Fibroblast of pulmonary artery (primary cell): ENCODE results near the gene NISCH.
"Not testable (repeated sequence)": the region's sequence is repeated elsewhere in the genome, so short reads cannot be mapped to it uniquely, and the experiment has no call there.

ENCODE experiments used
- DNase-seq: peaks from one replicate; pipeline ENCODE4 v3.0.0-alpha.2; 2010; ENCODE audit warnings: low read depth
- H3K4me3 ChIP-seq: replicated peaks from 2 replicates; pipeline ENCODE4 v1.5.1; 2011; ENCODE audit warnings: low read depth, mild to moderate bottlenecking, control low read depth, low read length, moderate library complexity
- CTCF ChIP-seq: IDR thresholded peaks from 2 replicates; pipeline ENCODE4 v1.5.1; 2011; ENCODE audit warnings: mild to moderate bottlenecking, control low read depth, low read length, inconsistent platforms; ENCODE audit errors: missing control alignments

Gene NISCH

DNA sequence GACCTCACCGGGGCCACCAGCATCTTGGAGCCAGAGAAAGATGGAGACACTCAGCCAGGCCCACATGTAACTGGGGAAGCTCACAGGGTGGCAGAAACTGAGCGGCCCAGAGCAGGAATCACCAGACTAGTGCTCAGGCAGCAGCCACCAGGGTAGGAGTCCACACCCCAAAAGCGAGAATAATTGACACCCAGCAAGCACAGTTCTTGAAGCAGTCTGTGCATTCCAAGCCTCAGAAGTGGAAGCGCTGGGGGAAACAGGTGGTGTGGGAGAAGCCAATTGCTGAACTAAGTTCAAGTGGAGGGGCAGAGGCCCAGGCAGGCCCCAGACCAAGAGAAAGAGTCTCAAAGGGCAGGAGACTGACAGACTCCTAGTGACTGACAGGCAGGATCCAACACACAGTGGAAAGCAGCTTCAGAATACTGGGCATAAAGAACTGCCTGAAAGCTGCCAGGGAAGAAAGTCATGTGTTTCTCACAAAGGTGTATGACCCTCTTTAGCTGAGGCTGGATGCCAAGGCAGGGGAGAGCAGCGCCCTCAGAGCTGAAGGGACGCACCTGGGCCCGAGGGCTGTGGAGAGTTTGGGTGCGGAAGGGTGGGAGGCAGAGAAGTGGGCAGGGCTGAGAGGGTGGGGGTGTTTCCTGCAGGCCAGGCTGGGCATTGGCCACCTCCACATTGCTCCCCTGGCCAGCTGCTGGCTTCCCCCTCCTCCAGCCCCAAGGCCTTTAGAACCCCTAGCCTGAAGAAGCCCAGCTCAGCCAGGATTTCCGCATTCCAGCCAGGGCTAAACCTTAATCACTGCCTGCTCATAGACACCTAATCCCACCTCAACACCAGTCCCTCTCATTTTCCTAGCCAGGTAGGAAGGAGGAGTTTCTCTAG lies 70.5 kb downstream of the NISCH start:
- DNase-seq = no peak
- H3K4me3 ChIP-seq = no peak overlapping the region
- no peak for TF ChIP-seq CTCF

- H3K4me3 ChIP-seq, DNase-seq: not testable (repeated sequence)
Measured at GRCh38 chr3:52526671-52527038, 71.3 kb downstream of the NISCH start.

GRCh38 chr3:52527039-52527731 lies 71.8 kb downstream of the NISCH start:
- DNase-seq = no peak
- no peak overlapping the region for H3K4me3 ChIP-seq
- TF ChIP-seq CTCF = no peak

DNA sequence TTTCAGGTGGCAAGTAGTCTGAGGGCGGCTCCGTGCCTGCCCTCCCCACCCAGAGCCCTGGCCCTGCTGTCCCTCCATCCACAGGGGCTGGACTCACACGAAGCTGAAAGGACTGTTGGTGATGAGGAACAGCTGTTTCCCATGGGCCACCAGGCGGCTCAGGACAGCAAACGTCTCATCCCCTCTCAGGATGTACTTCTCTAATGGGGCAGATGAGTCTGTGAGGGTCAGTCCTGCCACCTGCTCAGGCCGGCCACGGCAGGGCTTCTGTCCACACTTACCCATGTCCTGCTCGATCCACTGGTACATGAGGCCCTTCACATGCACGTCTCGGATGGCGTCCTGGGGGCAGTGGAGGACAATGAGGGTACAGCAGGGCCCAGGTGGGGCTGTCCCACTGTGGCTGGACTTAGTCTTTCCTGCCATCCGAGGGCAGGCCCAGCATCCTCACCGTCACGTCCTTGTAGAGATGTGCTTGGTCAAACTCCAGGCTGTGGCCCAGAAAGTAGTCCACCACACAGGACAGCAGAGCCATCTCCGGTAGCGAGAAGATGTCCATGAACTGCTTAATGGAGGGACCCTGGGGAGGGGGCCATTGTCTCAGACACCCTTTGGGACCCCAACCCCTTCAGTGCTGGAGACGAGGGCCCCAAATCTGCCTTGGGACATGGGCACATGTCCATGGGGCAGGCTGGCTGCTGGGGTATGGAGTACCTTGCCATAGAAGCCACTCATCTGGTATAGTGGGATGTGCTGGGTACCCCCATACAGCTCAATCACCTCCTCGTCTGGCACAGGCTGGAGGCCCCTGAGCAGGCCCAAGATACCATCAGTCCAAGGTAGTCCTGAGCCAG lies 72.6 kb downstream of the NISCH start:
- no peak for TF ChIP-seq CTCF
- H3K4me3 ChIP-seq = no peak overlapping the region
- no peak for DNase-seq

- DNase-seq = no peak
- TF ChIP-seq CTCF = no peak
Measured at GRCh38 chr3:52528586-52529375, 73.4 kb downstream of the NISCH start.

DNA sequence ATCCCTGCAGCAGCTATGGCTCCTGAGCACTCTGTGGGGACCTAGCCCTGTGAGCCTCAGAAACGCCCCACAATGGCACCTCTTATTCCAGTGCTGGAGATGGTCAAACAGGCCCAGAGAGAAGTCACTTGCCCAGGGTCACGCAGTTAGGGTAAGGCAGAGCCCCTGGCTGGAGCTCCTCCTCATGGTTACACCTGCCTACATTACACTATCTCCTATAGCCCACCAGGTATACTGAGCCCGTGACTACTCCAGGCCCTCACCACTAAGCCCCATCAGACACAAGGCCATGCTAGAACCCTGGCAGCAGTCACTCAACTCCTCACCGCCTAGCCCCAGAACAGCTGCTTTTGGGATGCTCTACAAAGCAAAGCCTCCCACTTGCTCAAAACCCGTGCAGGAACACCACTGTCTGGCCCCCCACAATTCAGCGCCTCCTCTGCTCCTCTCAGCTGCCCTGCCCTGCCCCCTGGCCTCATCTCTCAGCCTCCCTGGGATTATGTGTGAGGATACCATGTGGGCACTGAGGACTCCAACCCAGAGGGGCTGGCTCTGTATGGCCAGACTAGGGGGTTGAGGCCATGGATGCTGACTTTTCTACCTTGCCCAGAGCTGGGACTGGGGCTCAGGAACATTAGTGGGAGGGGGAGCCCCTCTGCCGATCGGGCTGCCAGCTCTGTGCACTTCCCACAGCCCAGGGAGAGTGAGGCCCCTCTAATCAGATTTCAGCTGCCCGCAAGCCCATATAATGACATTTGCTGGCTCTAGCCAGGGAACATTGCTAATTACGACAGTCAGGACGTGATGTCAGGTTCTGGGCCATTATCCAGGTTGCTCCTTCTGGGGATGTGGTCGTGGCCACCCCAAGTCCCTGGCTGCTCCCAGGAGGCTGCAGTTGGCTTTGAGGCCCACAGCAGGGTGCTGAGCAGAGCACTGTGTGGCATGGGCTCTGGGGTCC lies 74.3 kb downstream of the NISCH start:
- no peak overlapping the region for H3K4me3 ChIP-seq
- no peak for TF ChIP-seq CTCF
- peak; percentile 87 for DNase-seq

More at GRCh38 chr3:52528586-52529375, 73.4 kb downstream of the NISCH start:
- H3K4me3 ChIP-seq = no peak overlapping the region
